Measurements from ENCODE around the gene PRPF31.

Gene PRPF31

GRCh38 chr19:54108496-54108895, 7.1 kb upstream of the PRPF31 start:
- no peak for DNase-seq (ENCODE audit: low spot score)

- DNase-seq (ENCODE audit: low spot score): no peak
Observed at GRCh38 chr19:54109651-54110050, 5.9 kb upstream of the PRPF31 start.

- no peak for DNase-seq (ENCODE audit: low spot score)
Observed at GRCh38 chr19:54114340-54115108, 1.0 kb upstream of the PRPF31 start.

- DNase-seq (ENCODE audit: low spot score): no peak
Observed at GRCh38 chr19:54121259-54121658, 5.7 kb downstream of the PRPF31 start.

GRCh38 chr19:54123682-54124081, 8.1 kb downstream of the PRPF31 start:
- no peak for DNase-seq (ENCODE audit: low spot score)

- no peak for DNase-seq (ENCODE audit: low spot score)
Observed at GRCh38 chr19:54124393-54124792, 8.8 kb downstream of the PRPF31 start.

GRCh38 chr19:54125713-54126112, 10.2 kb downstream of the PRPF31 start:
- DNase-seq (ENCODE audit: low spot score): no peak

GRCh38 chr19:54127688-54128440, 12.3 kb downstream of the PRPF31 start:
- no peak for DNase-seq (ENCODE audit: low spot score)

- no peak for DNase-seq (ENCODE audit: low spot score)
Observed at GRCh38 chr19:54128441-54128725, 12.8 kb downstream of the PRPF31 start.

- no peak for DNase-seq (ENCODE audit: low spot score)
Observed at GRCh38 chr19:54128796-54129616, 13.5 kb downstream of the PRPF31 start.

GRCh38 chr19:54129617-54129996, 14.1 kb downstream of the PRPF31 start:
- DNase-seq (ENCODE audit: low spot score): no peak

- DNase-seq (ENCODE audit: low spot score): peak; percentile 78
Observed at GRCh38 chr19:54133312-54133956, 17.9 kb downstream of the PRPF31 start.

GRCh38 chr19:54133957-54134590, 18.5 kb downstream of the PRPF31 start:
- DNase-seq (ENCODE audit: low spot score): no peak

GRCh38 chr19:54136086-54136863, 20.7 kb downstream of the PRPF31 start:
- DNase-seq (ENCODE audit: low spot score): no peak

- DNase-seq (ENCODE audit: low spot score): peak; percentile 99
Observed at GRCh38 chr19:54136864-54137698, 21.5 kb downstream of the PRPF31 start.

- DNase-seq (ENCODE audit: low spot score): no peak
Observed at GRCh38 chr19:54137699-54138488, 22.3 kb downstream of the PRPF31 start, which contains the start of gene CNOT3. Gene CNOT3, plus strand, starts transcription at chr19:54137762. Its CDS starts 5,217 bp downstream, at chr19:54142979.

- DNase-seq (ENCODE audit: low spot score): no peak
Observed at GRCh38 chr19:54138489-54139256, 23.1 kb downstream of the PRPF31 start.

GRCh38 chr19:54141356-54141755, 25.8 kb downstream of the PRPF31 start:
- DNase-seq (ENCODE audit: low spot score): no peak
